SU-DHL-6 (cell line): ENCODE results near the gene KLHL36.

Source experiments
- H2AFZ ChIP-seq: fragments of 200-600 bp; sonication (generic); 2 replicates; pipeline ENCODE4 v1.6.1; 2014; ENCODE audit warnings: low read depth, mild to moderate bottlenecking, moderate library complexity, mixed read lengths, antibody characterized with exemption, low read length; ENCODE audit not compliant: severe bottlenecking
- H3F3A ChIP-seq: fragments of 200-600 bp; shearing (Covaris generic); 2 replicates; pipeline ENCODE4 v1.6.0; 2016; ENCODE audit warnings: antibody characterized with exemption, mild to moderate bottlenecking; ENCODE audit not compliant: insufficient read depth
- H3K27ac ChIP-seq: fragments of 200-600 bp; sonication (generic); 2 replicates; pipeline ENCODE4 v1.5.1; 2016; ENCODE audit warnings: low read depth, mild to moderate bottlenecking, low read length, moderate library complexity, mixed read lengths
- H3K27me3 ChIP-seq: fragments of 200-600 bp; sonication (generic), shearing (Covaris generic); 2 replicates; pipeline ENCODE4 v1.6.0; 2014; ENCODE audit warnings: mild to moderate bottlenecking, low read length
- H3K36me3 ChIP-seq: fragments of 200-600 bp; sonication (generic); 2 replicates; pipeline ENCODE4 v1.6.1; 2014; ENCODE audit warnings: mild to moderate bottlenecking, low read length, mixed read lengths
- H3K4me2 ChIP-seq: fragments of 300-600, 200-600 bp; shearing (Covaris generic), sonication (generic); 2 replicates; pipeline ENCODE4 v1.6.0; 2014; ENCODE audit warnings: low read length, low read depth, mild to moderate bottlenecking; ENCODE audit not compliant: poor library complexity, severe bottlenecking
- H3K4me3 ChIP-seq: fragments of 200-600 bp; sonication (generic); 2 replicates; pipeline ENCODE4 v1.5.1; 2014; ENCODE audit warnings: antibody characterized with exemption, low read length, mild to moderate bottlenecking, mixed read lengths; ENCODE audit not compliant: insufficient read depth, poor library complexity, severe bottlenecking
- H3K79me2 ChIP-seq: fragments of 200-600 bp; sonication (generic); 2 replicates; pipeline ENCODE4 v1.6.1; 2014; ENCODE audit warnings: mild to moderate bottlenecking, low read length, moderate library complexity; ENCODE audit not compliant: insufficient read depth
- H3K9ac ChIP-seq: fragments of 200-600 bp; sonication (generic); 2 replicates; pipeline ENCODE4 v1.7.0; 2014; ENCODE audit warnings: mild to moderate bottlenecking, low read length
- H3K9me2 ChIP-seq: fragments of 200-600 bp; sonication (generic); replicated peaks from 2 replicates; pipeline ENCODE4 v1.6.1; 2014; ENCODE audit warnings: low read length; ENCODE audit not compliant: insufficient read depth
- H3K9me3 ChIP-seq: fragments of 200-600 bp; sonication (generic); 2 replicates; pipeline ENCODE4 v1.6.1; 2014; ENCODE audit warnings: low read length, mixed read lengths; ENCODE audit not compliant: insufficient read depth
- H4K20me1 ChIP-seq: fragments of 200-600 bp; sonication (generic); 2 replicates; pipeline ENCODE4 v1.6.1; 2014; ENCODE audit warnings: low read depth, mild to moderate bottlenecking, antibody characterized with exemption, low read length, moderate library complexity, mixed read lengths
- EZH2phosphoT487 ChIP-seq: fragments of 200-600 bp; sonication (generic), shearing (Covaris generic); conservative IDR thresholded peaks from 2 replicates; pipeline ENCODE4 v1.6.1; 2018; ENCODE audit warnings: mild to moderate bottlenecking, antibody characterized with exemption, low read length, moderate library complexity, mixed read lengths
- TF ChIP-seq, protein P1 (sequence below): fragments of 200-600 bp; sonication (generic); IDR thresholded peaks from one replicate; pipeline ENCODE4 v1.5.1; 2017; ENCODE audit warnings: antibody characterized with exemption, mild to moderate bottlenecking, low read length, moderate library complexity; ENCODE audit not compliant: insufficient read depth, poor library complexity, severe bottlenecking

KLHL36 gene

DNA sequence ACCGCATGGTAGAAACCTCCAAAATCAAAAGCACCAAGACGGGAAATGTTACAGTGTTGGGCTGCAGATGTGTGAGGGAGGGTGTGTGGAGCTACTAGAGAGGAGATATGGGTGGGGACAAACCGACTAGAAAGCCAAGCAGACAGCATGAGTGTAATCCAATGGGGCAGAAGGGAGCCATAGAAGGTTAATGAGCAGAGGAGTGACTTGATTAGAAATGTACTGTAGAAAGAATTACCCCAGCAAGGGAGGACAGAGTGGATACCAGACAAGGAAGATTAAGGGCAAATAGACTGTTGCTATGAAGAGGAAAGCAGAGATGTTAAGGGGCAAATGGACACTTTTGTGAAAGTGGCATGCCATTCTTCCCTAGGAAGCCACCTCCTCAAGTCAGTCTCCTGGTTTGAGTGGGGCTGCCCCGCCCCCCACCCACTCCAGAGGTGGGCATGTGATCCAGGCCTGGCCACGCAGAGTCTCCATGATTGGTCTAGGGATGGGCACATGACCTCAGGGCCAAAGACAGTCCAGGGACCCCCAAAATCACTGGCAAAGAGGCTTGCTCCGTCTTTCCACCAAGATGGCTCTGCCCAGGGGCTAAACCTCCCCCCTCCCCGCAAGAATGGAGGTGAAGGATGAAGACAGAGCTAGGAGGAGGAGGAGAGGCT lies 34.8 kb upstream of the KLHL36 start:
- peaks cover 12% of the 10 kb centered on the region; the same call in 1 of the 2 replicates for H3F3A ChIP-seq
- no peak overlapping the region for H3K4me2 ChIP-seq
- H3K79me2 ChIP-seq, result peaks cover 89% of the 10 kb centered on the region
- H3K9ac ChIP-seq, result no peak overlapping the region
- H3K36me3 ChIP-seq, result peaks cover 7% of the 10 kb centered on the region; the same call in 1 of the 2 replicates
- no peak overlapping the region for H3K4me3 ChIP-seq
- no peaks in the 10 kb centered on the region for H3K9me2 ChIP-seq
- no peak overlapping the region for H2AFZ ChIP-seq
- no peaks in the 10 kb centered on the region for H3K9me3 ChIP-seq
- TF ChIP-seq, protein P1, sequence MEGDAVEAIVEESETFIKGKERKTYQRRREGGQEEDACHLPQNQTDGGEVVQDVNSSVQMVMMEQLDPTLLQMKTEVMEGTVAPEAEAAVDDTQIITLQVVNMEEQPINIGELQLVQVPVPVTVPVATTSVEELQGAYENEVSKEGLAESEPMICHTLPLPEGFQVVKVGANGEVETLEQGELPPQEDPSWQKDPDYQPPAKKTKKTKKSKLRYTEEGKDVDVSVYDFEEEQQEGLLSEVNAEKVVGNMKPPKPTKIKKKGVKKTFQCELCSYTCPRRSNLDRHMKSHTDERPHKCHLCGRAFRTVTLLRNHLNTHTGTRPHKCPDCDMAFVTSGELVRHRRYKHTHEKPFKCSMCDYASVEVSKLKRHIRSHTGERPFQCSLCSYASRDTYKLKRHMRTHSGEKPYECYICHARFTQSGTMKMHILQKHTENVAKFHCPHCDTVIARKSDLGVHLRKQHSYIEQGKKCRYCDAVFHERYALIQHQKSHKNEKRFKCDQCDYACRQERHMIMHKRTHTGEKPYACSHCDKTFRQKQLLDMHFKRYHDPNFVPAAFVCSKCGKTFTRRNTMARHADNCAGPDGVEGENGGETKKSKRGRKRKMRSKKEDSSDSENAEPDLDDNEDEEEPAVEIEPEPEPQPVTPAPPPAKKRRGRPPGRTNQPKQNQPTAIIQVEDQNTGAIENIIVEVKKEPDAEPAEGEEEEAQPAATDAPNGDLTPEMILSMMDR, result no peak
- TF ChIP-seq EZH2phosphoT487, result no peak
- H3K27me3 ChIP-seq, result no peaks in the 10 kb centered on the region
- H4K20me1 ChIP-seq, result no peaks in the 10 kb centered on the region
- no peak overlapping the region for H3K27ac ChIP-seq

DNA sequence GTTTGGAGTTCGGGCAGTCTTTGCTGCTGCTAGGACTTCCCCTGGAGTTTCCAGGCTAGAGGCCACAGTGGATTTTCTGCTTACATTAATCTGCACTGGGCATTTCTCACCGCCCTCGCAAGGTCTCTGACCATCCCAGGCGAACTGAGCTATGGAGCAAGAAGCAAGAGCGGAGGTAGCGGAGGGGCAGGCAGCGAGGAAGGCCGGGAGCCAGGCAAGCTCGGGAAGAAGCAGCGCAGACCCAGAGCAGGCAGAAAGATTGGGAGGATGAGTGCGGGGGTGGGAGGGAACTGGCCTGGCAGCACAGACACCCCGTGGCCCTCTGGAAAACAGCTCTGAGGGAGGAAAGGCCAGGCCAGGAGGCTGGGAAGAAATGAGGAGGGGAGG lies 34.2 kb upstream of the KLHL36 start:
- Histone ChIP-seq H3K9me2 (no peaks in the 10 kb centered on the region), H3K9me3 (no peaks in the 10 kb centered on the region), H3K79me2 (peaks cover 85% of the 10 kb centered on the region), H3K4me2 (no peak overlapping the region), H3F3A (peaks cover 12% of the 10 kb centered on the region; the same call in 1 of the 2 replicates), H3K9ac (no peak overlapping the region), H3K4me3 (no peak overlapping the region), H3K36me3 (peaks cover 7% of the 10 kb centered on the region; the same call in 1 of the 2 replicates), H3K27ac (no peak overlapping the region), H2AFZ (no peak overlapping the region), H4K20me1 (no peaks in the 10 kb centered on the region), H3K27me3 (no peaks in the 10 kb centered on the region)
- no peak for TF ChIP-seq EZH2phosphoT487
- TF ChIP-seq, protein P1, result no peak

DNA sequence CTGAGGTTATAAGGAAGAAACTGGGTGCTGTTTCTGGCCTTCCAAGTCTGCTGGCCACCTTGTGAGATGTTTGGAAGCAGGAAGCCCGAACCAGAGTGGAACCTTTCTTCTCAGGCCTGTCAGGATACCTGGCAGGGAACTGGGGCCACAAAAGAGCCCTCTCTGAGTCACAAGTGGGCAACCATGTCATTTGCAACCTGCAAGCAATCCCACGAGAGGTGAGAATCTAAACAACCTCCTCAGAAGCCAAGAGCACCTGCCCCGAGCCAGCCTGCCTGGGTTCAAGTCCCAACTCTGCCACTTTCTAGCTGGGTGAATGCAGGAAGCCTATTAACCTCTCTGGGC lies 33.7 kb upstream of the KLHL36 start:
- H3K4me2 ChIP-seq, result peak overlapping the region; percentile 68
- H3K36me3 ChIP-seq, result peaks cover 7% of the 10 kb centered on the region; the same call in 1 of the 2 replicates

More for the DNA sequence above, 33.7 kb upstream of the KLHL36 start:
- H3K9ac ChIP-seq, result no peak overlapping the region
- peaks cover 16% of the 10 kb centered on the region; the same call in 1 of the 2 replicates for H3F3A ChIP-seq
- H3K4me3 ChIP-seq, result no peak overlapping the region
- H2AFZ ChIP-seq, result no peak overlapping the region
- no peaks in the 10 kb centered on the region for H3K27me3 ChIP-seq
- H3K79me2 ChIP-seq, result peaks cover 80% of the 10 kb centered on the region
- H3K9me3 ChIP-seq, result no peaks in the 10 kb centered on the region
- H3K9me2 ChIP-seq, result no peaks in the 10 kb centered on the region
- no peak overlapping the region for H3K27ac ChIP-seq
- no peak for TF ChIP-seq EZH2phosphoT487
- TF ChIP-seq, protein P1, result no peak
- H4K20me1 ChIP-seq, result no peaks in the 10 kb centered on the region
